ENCODE results near the gene SH3RF3.

The SH3RF3 gene

GRCh38 chr2:109320195-109320922, 191.4 kb downstream of the SH3RF3 start:
- DNase-seq = peak; percentile 19

GRCh38 chr2:109321570-109321969, 192.6 kb downstream of the SH3RF3 start:
- no peak for DNase-seq

DNA sequence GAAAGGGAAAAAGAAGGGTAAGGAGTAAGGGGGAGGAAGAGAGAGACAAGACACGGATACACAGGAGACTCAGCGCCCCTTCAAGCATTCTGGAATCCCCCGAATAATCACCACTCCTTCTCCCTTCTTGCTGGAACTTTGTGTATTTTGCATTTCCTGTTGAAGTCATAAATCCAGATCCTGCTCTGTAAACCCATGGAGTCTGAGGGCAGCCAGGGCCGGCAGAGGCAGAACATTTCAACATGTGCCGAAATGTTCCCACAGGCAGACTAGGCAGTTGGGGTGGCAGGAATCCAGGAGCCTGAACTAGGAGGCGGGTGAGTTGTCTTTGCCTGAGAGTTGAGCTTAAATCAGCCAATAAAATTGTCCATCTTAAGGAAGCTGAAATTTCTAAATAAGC, 193.1 kb downstream of the SH3RF3 start:
- no peak for DNase-seq

DNA sequence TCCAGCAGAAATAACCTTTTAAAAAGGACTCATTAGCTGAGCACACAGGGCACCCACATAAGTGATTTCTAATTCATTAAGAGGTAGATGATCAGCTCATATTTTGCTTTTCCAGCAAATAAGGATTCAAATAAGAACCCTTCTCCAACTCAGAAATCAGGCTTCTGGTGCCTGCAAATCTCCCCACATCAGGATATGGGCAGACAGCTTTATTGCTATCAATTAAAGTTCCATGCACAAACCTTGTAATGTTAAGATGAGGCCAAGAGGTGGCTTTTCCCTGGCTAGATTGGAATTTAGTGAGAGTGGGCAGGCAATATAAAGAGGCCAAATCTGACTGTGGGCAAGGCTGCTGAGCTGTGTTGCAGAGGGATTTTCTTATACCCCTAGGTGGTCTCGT, 193.6 kb downstream of the SH3RF3 start:
- DNase-seq = no peak

DNA sequence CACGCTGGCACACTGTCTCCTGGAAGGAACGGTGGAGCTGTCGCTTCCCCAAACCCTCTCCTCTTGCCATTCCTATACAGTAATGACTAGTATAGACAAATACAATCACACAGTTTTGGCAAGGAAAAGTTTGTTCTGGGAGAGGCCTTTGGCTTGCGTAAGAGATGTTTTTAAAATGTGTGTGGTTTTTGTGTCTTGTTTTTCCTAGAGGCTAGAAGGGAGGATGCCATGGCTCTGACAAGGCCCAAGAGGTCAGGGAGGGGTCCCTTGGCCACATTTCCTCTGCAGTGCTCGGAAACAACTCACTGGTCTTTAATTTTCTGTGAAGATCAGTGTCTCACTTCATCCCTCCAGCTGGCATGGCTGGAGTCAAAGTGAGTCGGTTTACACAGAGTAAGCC, 195.9 kb downstream of the SH3RF3 start:
- no peak for DNase-seq

DNA sequence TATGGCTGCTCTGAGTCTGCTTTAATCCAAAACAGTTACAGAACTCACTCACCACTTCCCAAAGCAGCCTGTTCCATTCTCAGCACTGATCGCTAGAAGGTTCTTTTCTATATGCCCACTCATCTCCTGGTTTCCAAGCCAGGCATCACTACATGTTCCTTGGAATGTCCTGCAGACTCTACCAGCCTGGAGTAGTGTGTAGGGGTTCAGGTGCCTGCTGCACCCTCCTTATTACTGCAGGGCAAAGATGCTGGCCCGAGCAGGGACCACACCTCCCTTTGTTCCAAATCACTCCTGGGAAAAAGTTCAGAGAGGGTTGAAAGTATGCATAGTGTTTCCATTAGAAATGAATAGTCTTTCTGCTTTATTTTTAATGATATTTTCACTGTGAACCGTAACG, 196.6 kb downstream of the SH3RF3 start:
- DNase-seq = no peak

DNA sequence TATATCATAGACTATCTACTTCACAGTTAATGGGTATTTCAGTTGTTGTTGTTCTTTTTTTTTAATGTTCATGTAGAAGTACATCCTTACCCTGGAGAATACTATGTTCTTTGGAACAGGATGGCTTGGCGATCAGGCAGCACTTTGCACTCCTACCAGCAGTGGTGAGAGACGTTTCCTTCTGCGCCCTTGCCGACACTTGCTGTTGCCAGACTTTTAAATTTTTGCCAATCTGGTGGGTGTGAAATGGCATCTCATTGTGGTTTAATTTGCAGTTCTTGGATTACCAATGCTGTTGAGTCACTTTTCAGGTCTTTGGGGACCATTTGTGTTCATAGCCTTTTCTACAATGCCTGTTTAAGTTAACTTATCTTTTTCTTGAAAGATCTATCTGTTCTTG, 197.3 kb downstream of the SH3RF3 start:
- DNase-seq = no peak

DNA sequence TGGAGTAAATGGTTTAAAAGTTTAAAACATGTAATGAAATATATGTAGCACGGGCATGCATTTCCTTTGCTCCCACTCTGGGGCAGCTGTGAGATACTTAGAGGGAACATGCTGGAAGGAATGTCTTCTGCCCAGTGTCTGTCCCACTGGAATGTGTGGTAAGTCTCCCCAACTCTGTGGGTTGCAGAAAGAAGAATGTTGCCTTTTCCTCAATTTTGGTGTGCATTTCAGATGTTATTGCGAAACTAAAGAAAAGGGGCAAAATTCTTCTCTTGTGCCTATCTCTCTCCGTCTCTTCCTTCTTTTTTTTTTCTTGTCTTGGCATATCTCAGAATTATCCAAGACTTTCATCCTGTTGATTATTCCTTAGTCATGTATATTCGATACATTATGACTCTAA, 201.1 kb downstream of the SH3RF3 start:
- DNase-seq = no peak

- no peak for DNase-seq
These were observed 202.1 kb downstream of the SH3RF3 start for GRCh38 chr2:109331081-109331480.

GRCh38 chr2:109331896-109332848, 203.2 kb downstream of the SH3RF3 start:
- peak; percentile 55 for DNase-seq

DNA sequence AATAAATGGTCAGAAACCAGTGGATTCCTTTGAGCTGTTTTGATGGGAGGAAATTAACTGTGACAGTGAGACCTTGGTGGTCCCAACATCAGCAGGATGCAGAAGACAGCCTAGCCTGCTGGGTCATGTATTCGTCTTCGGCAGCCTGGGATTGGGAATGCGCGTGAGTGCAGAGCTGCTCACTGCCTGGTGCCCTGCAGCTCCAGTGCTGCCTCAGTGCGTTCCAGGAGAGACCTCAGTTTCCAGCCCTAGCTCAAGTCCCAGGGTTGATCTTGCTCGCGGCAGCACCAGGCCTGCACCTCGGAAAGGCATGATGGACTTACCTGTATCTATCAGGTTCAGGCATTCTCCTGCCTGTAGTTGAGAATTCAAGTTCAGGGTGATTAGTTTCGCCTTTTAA, 203.9 kb downstream of the SH3RF3 start:
- DNase-seq = no peak

DNA sequence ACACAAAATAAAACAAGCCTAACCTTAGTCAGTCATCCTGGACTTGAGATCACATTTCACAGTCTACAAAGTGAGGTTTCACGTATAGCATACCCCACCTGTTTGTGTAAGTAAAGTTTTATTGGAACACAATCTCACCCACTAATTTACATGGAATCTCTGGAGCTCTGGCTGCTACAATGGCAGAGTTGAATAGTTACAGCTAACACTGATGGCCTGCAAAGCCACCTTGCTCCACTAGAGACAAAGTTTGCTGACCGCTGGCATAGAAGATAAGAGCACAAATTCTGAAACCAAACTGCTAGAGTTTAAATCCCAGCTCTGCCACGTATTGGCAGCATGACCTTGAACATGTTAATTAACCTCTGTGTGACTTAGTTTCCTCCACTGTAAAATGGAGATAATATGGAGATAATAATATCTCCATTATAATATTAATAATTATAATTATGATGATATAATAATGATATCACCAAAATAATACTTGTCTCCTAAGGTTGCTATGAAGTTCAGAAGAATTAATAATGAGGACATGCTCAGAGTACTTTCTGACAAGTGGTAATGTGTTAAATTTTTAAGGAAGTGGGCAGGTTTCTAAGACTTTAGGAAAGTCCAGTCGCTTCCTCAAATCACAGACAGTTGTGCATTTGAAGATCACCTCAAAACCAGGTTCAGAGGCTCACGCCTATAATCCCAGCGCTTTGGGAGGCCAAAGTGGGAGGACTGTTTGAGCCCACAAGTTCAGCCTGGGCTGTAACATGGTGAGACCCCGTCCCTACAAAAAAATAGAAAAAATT, 204.6 kb downstream of the SH3RF3 start:
- no peak for DNase-seq

GRCh38 chr2:109335631-109336176, 206.7 kb downstream of the SH3RF3 start:
- DNase-seq = no peak

GRCh38 chr2:109336296-109336695, 207.3 kb downstream of the SH3RF3 start:
- no peak for DNase-seq

DNA sequence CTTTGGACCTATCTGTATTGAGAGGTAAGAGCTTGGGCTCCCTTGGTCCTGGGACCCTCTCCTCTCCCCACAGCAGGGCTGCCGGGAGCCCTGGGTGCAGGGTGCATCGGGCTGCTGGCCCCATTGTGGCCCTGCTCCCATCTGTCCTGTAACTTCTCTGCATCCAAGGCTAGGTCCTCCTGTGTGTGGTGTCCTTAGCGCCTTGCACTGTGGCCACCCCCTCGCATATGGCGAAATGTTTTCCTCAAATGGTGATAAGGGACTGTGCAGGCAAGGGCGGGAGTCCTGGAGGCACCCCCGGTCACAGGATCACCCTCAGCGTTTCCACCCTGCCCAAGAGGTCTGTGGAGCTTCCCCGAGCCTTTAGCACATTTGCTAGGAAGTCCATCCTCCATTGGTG, 208.2 kb downstream of the SH3RF3 start:
- no peak for DNase-seq

DNA sequence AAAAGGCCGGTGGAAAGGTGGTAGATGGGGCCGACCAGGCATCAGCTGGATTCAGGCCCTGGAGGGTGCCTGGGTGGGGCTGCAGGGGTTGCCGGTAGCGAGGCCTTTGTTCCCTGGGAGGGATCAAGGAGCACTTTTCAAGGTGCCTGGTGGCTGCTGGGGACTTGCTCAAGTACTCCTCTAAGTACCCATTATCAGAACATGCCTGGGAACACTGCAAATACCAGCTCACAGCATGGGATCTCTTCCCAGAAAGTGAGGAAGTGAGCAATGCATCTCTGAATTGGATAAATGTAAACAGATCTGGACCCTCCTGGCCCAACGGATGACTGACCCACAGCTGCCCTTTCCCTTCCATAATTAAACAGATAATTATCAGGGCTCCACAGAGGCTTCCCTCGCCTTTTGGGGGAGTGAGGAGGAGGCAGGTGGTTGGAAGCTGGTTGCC, 210.5 kb downstream of the SH3RF3 start:
- DNase-seq = no peak

DNA sequence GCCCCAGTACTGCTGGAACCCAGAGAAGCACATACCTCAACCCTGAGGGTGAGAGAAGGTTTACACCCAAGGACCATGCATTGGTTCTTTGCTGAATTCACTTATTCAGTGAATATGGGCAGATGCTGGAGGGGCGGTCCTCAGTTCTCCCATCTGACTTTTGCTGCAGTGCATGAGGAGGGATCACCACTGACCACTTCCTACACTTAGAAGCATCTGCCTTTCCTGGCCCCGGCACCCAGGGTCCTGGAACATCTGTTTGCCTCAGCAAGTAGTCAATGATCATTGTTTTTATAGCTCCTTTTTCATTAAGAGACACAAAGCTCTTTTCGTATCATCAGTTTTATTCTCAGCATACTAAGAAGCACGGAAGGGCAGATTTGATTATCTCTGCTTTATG, 211.4 kb downstream of the SH3RF3 start:
- no peak for DNase-seq

DNA sequence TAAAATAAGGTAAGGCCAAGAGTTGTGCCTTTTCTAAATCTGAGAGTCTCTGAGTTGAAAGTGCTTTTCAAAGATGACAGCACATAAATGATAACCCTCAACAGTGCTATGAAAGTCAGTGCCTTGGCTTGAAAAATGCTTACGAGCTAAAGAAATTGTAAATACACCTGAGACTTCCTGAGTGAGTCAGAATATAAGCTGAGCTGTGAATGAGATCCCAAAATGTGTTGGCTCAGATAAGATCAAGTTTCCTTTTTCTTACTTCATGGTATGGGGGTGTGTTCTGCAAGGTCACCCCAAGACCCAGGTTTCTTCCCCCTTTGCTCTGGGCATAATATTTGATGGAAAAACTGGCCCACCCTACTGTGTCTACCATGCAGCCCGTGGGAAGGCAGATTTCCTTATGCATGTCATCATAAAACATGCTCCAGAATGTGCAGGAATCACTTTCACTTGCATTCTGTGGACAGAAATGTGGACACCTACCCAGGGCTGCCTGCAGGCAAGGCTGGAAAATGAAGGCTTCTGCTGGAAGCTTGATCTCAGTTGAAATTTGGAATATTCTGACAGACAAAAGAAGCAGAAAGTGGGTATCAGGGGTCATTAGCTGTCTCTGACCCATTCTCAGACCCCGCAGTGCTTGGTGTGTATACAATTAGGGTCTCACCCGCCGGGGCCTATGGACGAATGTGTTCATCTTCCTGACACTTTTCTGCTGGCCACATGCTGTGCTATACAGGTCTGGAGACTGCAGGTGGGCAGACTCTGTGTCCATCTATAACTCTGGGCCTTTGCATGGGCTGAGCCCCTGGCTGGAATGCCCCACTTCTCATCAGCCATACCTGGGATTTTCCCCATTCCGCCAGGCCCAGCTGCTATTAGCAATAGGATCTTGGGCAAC, 212.6 kb downstream of the SH3RF3 start:
- DNase-seq = no peak

DNA sequence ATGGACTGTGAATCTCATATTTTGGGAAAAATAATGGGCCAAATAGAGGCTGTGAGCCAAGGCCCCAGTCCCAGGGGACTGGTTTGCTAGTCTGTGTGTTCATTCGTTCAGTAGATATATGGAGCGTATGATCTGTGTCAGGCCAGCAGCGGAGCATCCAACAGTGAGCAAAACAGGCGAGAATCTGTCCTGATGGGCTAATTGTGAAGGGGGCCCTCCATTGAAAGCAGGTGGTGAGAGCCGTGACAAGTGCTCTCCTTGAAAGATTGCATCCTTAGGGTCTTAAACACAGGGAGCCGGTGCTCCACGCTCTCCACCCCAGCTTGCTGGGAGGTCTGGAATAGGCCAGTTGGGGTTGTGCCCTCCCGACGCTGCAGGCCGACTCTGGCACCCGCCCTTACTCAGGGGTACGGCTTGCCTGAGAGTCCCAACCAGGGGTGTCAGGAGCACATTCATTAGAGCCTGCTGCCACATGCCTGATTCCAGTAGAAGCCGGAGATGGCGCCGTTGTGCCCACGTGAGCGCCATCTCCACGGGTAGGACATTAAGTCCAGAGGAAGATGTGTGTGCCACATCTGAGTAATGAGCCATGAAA, 213.3 kb downstream of the SH3RF3 start:
- no peak for DNase-seq

- no peak for DNase-seq
These were observed 213.9 kb downstream of the SH3RF3 start for GRCh38 chr2:109342930-109343329.

- DNase-seq = no peak
These were observed 214.5 kb downstream of the SH3RF3 start for GRCh38 chr2:109343460-109343859.

All from CD4-positive, alpha-beta T cell treated with Interleukin-6 for 4 hours (primary cell).